Melanocyte of skin (primary cell): ENCODE measurements around the gene ANO8. TPM values are rescaled to one million over a fixed set of nuclear protein-coding genes. Genes with fewer than 3 reads are reported as not detected.

ENCODE experiments used
- total RNA-seq, 2 donors: library from RNA; depleted of rRNA; stranded (reverse); fragments of >200 nt; gene quantifications; 2 replicates each; pipeline ENCODE4 v1.2.3, GENCODE V29; 2012

ANO8 gene, protein sequence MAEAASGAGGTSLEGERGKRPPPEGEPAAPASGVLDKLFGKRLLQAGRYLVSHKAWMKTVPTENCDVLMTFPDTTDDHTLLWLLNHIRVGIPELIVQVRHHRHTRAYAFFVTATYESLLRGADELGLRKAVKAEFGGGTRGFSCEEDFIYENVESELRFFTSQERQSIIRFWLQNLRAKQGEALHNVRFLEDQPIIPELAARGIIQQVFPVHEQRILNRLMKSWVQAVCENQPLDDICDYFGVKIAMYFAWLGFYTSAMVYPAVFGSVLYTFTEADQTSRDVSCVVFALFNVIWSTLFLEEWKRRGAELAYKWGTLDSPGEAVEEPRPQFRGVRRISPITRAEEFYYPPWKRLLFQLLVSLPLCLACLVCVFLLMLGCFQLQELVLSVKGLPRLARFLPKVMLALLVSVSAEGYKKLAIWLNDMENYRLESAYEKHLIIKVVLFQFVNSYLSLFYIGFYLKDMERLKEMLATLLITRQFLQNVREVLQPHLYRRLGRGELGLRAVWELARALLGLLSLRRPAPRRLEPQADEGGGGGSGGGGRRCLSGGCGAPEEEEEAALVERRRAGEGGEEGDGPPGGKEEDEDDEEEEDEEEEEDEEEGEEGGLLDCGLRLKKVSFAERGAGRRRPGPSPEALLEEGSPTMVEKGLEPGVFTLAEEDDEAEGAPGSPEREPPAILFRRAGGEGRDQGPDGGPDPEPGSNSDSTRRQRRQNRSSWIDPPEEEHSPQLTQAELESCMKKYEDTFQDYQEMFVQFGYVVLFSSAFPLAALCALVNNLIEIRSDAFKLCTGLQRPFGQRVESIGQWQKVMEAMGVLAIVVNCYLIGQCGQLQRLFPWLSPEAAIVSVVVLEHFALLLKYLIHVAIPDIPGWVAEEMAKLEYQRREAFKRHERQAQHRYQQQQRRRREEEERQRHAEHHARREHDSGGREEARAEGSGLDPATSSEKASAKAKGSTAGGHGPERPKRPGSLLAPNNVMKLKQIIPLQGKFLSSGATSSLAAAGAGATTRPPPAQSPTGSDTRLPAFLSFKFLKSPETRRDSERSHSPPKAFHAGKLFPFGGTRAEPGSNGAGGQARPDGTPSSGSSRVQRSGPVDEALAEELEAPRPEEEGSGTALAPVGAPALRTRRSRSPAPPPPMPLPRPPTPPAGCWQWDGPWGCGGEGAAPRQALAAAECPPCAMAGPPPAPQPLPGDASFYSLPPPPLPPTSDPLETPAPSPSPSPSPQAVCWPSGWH
- total RNA-seq = 1 to 10 TPM; 3.4 to 3.7 TPM

DNA sequence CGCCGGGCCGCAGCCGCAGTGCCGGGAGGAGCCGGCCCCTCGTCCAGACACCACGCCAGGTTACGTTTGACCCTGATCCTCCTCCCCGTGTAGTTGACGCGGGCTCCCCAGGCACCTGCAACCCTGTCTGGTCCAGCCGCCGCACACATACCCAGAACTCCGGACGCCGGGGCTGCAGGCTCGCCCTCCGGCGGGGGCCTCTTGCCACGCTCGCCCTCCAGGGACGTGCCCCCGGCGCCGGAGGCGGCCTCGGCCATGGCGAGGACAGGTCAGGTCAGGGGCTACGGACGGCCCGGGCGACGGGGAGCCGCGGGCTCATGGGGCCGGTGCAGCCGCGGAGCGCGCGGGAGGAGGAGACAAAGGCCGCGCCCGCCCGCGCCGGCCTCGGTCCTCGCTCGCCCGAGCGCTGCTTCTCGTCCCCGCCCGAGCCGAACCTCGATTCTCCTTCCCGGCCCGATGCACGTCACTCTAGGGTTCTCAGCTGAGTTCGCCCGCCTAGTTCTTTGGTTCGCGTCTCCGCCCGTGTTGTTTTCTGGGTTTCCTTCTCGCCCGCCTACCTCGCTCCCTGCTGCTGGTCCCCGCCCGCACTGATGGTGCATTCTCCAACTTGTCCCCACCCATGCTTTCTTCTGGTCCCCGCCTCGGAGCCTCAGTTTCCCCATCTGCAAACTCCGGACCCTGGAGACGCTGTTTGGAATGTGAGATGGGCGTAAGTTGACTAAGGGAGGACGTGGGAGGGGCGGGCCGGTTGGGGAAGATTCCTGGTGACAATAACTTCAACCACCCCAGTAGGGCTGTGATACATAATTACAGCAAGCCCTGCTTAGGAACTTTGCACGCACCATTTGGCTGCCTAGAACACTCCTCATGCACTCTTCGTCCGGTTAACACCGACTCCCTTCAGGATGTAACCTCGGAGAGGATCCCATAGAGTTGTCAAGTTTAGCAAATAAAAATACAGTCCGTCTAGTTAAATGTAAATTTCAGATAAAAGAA is at the start of gene ANO8:
Gene ANO8 (minus strand): TSS at position 442 of the 996 bp plus-strand sequence. CDS start 185 bp downstream, at position 257.

DNA sequence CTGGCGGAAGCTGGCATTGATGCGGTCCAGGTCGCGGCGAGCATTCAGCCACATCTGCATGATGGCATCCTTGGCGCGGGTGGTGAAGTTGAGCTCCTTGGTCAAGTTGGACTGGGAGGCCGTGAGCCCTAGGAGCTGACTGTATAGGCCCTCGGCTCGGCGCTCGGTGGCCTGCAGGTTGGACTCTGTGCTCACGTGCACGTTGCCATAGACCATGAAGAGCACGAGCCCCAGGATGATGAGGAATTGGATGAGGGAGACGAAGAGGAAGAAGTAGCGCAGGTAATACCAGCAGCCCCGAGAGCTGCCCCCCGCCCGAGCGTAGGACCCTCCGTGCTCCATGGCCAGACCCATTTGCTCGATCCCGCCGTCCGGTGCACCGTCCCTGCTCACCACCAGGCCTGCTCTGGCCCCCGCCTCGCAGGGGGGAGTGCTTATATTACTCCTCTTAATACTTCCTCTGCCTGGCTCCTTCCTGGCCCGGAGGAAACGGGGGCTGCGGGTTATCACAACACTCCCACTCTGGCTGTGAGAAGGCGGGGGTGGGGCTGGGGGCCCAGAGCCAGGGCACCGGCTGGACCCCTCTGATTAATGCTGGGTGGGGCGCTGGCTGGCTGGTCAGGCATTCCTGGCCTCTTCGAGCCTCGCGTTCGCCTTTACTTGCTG is 42.4 kb upstream of the ANO8 start, which contains the start of gene PLVAP:
Gene PLVAP (minus strand): TSS at position 408 of the 666 bp plus-strand sequence. CDS start 54 bp downstream, at position 354.

DNA sequence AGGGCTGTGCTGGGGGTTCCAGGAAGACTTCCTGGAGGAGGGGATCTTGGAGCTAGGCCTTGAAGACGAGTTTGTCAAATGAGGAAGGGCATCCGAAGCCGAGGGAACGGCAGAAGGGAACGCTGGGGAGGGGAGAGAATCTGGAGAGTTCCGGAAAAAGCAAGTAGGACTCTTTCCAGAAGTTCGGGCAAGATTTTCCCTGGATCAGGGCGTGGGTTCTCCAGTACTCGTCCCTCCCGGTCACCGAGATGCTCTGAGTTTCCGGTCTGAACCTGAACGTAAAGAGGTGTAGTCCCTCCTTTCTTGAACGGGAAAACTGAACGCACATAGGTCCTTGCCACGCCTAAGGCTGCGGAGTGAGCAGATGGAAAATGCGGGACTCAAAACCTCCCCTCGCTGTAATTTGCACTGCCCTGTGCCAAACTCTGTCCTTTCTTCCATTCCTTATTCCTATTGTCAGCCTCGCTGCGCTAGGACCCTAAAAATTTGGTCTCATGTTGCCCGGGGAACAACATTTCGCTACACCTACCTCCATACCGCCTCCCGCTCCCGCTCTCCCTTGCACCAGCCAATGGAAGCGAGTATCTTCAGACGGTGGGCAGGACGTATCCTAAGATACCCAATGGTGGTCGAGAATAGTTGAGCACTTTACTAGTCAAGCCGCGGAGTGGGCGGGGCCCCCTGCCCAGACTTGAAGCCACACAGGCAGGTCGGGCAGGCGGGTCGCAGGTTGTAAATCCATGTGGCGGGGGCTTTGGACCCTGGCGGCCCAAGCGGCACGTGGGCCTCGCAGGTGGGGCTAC is 2.4 kb upstream of the ANO8 start, which contains the start of gene GTPBP3:
Gene GTPBP3 (plus strand): TSS at position 682 of the 803 bp plus-strand sequence. CDS start 59 bp downstream, at position 741.

DNA sequence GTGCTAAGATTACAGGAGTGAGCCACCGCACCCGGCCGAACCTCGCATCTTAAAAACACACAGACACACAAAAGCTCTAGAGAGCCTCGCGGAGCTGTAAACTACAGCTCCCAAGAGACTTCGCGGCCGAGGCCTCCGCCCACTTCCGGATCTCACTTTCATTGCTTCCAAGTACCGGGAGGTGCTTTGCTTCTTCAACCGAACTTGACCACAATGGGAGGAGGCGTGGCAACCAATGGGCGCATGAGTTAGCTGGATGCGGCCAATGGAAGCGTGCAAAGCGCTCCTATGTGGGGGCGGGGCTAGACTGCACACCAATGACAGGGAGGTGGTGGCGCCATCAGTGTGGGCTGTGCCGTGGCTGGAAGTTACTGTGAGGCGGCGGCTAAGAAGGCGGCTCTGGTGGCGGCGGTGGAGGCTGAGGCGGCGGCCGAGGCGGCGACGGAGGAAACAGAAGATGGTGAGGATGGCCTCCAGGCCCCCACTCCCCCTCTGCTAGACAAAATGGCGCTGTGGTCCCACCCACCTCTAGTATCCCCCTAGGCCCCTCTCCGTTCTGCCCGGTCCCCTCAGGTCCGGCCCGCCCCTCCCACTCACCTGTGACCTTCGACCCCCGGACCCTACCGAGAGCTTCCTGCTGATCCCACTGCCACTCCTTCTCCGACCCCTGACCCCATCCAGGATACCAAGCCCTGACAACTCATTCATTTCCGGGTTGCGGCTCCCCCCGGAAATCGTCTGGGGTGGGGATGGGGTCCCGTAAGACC is 25.3 kb downstream of the ANO8 start, which contains the start of gene DDA1:
Gene DDA1 (plus strand): TSS at position 366 of the 767 bp plus-strand sequence. CDS start 92 bp downstream, at position 458.

DNA sequence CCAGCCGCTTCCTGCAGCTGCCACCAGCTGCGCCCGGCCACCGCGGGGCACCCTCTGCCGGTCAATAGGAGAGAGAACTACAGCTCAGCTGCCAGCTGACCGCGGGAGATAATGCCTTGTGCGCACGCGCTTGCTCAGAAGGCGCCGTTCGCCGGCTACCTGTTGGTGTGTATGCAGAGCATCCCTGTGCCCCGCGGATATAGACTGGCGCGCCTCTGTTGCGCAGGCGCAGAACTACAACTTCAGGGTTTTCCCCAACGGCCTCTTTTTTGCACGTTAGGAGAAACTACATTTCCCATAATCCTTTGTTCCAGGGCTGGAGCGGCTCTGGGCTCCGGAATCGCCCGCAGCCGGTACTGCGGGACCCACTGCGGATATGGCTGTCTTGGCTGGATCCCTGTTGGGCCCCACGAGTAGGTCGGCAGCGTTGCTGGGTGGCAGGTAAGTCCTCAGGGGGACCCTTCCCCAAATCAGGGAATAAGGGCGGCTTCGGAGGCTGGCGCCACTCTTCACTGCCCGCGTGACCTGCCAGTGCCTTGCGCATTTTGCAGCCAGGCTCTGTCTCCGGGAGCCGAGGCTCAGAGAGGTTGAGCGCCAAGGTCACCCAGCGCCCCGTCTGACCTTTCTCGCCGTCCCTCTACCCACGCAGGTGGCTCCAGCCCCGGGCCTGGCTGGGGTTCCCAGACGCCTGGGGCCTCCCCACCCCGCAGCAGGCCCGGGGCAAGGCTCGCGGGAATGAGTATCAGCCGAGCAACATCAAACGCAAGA is 29.0 kb downstream of the ANO8 start, which contains the start of gene MRPL34:
Gene MRPL34 (plus strand): TSS at position 356 of the 768 bp plus-strand sequence. CDS start 21 bp downstream, at position 377.

DNA sequence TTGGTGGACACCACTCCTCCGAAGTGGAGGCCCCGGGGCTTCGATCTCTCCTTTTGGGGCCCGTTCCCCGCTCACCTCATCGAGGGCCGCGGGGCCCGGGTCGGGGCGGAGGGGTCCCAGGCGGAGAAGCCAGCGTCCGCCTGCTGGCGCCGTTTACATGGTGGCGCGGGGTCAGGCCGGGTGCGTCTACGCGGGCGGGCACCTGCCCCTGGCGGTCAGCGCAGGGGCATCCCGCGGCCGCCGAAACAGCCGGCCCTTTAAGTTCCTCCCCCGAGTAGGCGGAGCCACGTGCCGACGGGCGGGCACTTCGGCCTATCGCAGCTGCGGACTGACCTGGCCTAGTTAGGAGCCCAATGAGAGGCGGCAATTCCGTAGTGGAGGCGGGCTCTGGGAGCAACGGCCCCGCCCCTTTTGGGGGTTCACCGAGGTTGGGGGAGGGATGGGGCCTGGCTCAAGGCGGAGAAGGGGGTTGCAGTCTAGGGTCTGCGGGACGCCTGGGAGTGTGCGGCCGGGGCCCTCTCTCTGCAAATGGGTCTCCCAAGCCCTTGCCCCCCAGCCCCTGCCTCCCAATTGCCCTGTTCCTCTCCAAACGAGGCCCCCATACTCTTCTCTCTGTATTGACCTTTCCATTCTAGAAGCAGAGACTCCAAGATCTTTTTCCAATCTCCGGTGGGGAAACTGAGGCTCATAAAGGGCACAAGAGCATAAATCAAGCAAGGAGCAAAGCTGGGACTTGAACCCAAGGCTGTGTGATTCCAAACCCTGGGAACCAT is 31.3 kb downstream of the ANO8 start, which contains the start of gene ABHD8:
Gene ABHD8 (minus strand): TSS at position 259 of the 773 bp plus-strand sequence. CDS start 1,809 bp downstream, outside the sequence.

DNA sequence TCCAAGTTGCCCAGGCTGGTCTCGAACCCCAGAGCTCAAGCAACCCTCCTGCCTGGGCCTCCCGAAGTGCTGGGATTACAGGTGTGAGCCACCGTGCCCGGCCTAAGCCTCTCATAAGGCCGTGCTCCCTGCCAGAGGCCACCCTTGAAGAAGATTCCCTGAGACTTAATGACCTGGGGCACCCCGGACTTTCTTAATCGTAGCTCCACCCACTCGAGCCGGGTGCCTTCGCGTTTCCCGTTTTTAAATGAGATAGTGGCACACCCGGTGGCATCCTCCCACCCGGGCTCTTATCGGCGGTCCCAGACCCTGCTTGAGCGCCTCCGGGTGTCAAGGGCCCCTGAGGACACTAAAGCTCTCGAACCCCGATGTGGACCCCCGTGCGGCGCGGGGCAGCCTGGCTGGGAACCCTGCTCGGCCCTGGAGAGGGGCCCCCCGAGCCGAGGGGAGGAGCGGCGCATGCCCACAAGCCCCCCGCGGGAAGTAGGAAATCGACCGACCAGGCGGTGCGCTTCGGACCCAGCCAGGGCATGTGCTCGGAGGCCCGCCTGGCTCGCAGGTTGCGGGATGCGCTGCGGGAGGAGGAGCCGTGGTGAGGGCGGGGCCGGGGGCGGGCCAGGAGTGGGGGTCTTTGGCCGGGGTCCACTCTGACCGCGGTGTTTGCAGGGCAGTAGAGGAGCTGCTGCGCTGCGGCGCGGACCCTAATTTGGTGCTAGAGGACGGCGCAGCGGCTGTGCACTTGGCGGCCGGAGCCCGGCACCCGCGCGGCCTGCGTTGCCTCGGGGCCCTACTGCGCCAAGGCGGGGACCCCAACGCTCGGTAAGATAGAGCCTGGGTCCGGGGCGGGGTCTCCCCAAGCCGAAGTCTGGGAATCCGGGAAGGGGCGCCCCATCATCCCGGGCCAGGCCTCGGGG is 53.0 kb downstream of the ANO8 start, which contains the start of gene ANKLE1:
Gene ANKLE1 (plus strand): TSS at position 511 of the 914 bp plus-strand sequence. CDS start 20 bp downstream, at position 531.

Other genes with a start within 250 kb of the ANO8 start
- gene USE1, start 119.5 kb downstream of the ANO8 start, total RNA-seq = 10 to 100 TPM; 19.3 to 33.0 TPM
- gene OCEL1, start 108.6 kb downstream of the ANO8 start, total RNA-seq = 1 to 10 TPM; 5.3 to 8.6 TPM
- gene NR2F6, start 88.9 kb downstream of the ANO8 start, total RNA-seq = 10 to 100 TPM; 35.4 to 56.9 TPM
- gene USHBP1, start 70.1 kb downstream of the ANO8 start, total RNA-seq = not detected
- gene BABAM1, start 67.4 kb downstream of the ANO8 start, total RNA-seq = 100 to 1,000 TPM in 1 of 2 donors, 10 to 100 TPM in 1; 92.9 to 124 TPM
- gene ANKLE1, start 53.0 kb downstream of the ANO8 start, total RNA-seq = 1 to 10 TPM in 1 of 2 donors, under 1 TPM in 1; 0.34 to 2.3 TPM
- 1 to 10 TPM; 7.7 to 8.3 TPM for gene ABHD8, start 31.4 kb downstream of the ANO8 start, total RNA-seq
- 10 to 100 TPM; 36.3 to 51.3 TPM for gene MRPL34, start 29.0 kb downstream of the ANO8 start, total RNA-seq
- gene DDA1, start 25.3 kb downstream of the ANO8 start, total RNA-seq = 10 to 100 TPM; 13.4 to 29.6 TPM
- 10 to 100 TPM; 16.3 to 17.2 TPM for gene GTPBP3, start 2.7 kb upstream of the ANO8 start, total RNA-seq
- gene PLVAP, start 42.5 kb upstream of the ANO8 start, total RNA-seq = under 1 TPM in 1 of 2 donors, not detected in 1; under 0.01 TPM
- 1 to 10 TPM; 1.3 to 1.4 TPM for gene CCDC194, start 59.3 kb upstream of the ANO8 start, total RNA-seq
- gene BST2, start 70.8 kb upstream of the ANO8 start, total RNA-seq = 100 to 1,000 TPM in 1 of 2 donors, 10 to 100 TPM in 1; 95.3 to 226 TPM
- 10 to 100 TPM; 45.8 to 55.6 TPM for gene MVB12A, start 85.2 kb upstream of the ANO8 start, total RNA-seq
- gene TMEM221, start 113.8 kb upstream of the ANO8 start, total RNA-seq = under 1 TPM in 1 of 2 donors, not detected in 1; under 0.01 TPM
- gene NXNL1, start 126.1 kb upstream of the ANO8 start, total RNA-seq = not detected
- 10 to 100 TPM; 16.9 to 21.3 TPM for gene SLC27A1, start 135.7 kb upstream of the ANO8 start, total RNA-seq
- gene PGLS, start 176.8 kb upstream of the ANO8 start, total RNA-seq = 10 to 100 TPM; 50.3 to 59.9 TPM
- 10 to 100 TPM; 69.2 to 81.9 TPM for gene COLGALT1, start 220.8 kb upstream of the ANO8 start, total RNA-seq